GM21723 (cell line): ENCODE measurements around the gene PET100.

ENCODE experiments used
- ATAC-seq: cut with Tn5 transposase; IDR thresholded peaks from one replicate; pipeline ENCODE4 v1.9.1; 2021; ENCODE audit warnings: mild to moderate bottlenecking, moderate library complexity; ENCODE audit not compliant: unreplicated experiment

Gene PET100

DNA sequence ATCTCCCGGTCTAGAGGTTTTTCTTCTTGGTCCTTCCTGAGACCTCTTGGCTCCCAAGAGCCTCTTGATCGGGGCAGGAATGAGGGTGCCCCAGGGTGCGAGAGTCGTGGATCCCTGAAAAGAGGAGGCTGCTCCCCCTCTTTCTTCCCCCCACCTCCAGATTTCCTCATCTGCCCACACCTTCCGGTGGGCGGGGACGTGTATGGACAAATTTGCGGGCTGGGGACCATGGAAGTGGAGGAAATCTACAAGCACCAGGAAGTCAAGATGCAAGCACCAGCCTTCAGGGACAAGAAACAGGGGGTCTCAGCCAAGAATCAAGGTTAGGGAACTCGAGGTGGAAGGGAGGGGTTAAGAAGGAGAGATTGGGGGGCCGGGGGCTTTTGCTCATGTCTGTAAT, 47.3 kb downstream of the PET100 start, which contains the start of gene MCEMP1:
MCEMP1 (plus strand) TSS at position 237 of the 400 bp plus-strand sequence; CDS start at position 268, 31 bp downstream.
- ATAC-seq = no peak

DNA sequence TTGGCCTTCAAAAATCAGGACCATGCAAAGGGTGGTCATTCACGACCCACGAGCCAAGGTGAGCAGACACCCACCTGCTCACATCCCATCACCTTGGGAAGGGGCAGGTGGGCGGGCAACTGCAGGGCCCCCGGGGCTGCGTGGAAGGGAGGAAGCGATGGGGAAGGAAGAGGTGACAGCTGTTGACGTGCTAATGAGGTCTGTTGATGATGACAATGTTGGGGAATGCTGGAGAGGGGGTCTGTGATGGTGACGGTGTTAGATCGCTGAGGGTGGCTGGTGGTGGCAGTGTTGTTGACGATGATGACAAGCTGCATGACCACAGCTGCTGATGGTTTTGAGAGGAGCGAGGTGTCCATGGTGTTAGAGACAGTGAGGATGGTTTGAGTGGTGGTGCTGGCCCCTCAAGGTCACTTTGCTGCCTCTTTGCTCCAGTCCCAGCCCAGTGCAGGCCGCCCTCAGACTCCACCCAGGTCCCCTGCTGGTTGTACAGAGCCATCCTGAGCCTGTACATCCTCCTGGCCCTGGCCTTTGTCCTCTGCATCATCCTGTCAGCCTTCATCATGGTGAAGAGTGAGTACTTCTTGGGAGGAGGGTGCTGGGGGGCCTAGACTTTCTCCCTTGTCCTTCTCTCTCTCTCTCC, 48.2 kb downstream of the PET100 start:
- ATAC-seq = no peak

DNA sequence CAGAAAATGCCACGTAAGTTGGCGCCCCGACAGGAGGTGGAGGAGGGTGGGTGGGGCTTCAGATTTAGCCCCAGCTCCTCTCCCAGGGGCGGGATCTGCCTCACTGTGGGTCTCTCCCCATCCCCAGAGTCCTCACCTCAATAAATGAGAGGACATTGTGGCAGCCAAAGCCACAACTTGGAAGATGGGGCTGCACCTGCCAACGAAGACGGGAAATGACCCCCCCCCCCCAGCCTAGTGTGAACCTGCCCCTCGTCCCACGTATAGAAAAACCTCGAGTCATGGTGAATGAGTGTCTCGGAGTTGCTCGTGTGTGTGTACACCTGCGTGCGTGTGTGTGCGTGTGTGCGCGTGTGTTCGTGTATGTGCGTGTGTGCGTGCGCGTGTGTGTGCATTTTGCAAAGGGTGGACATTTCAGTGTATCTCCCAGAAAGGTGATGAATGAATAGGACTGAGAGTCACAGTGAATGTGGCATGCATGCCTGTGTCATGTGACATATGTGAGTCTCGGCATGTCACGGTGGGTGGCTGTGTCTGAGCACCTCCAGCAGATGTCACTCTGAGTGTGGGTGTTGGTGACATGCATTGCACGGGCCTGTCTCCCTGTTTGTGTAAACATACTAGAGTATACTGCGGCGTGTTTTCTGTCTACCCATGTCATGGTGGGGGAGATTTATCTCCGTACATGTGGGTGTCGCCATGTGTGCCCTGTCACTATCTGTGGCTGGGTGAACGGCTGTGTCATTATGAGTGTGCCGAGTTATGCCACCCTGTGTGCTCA, 49.6 kb downstream of the PET100 start:
- ATAC-seq = no peak

DNA sequence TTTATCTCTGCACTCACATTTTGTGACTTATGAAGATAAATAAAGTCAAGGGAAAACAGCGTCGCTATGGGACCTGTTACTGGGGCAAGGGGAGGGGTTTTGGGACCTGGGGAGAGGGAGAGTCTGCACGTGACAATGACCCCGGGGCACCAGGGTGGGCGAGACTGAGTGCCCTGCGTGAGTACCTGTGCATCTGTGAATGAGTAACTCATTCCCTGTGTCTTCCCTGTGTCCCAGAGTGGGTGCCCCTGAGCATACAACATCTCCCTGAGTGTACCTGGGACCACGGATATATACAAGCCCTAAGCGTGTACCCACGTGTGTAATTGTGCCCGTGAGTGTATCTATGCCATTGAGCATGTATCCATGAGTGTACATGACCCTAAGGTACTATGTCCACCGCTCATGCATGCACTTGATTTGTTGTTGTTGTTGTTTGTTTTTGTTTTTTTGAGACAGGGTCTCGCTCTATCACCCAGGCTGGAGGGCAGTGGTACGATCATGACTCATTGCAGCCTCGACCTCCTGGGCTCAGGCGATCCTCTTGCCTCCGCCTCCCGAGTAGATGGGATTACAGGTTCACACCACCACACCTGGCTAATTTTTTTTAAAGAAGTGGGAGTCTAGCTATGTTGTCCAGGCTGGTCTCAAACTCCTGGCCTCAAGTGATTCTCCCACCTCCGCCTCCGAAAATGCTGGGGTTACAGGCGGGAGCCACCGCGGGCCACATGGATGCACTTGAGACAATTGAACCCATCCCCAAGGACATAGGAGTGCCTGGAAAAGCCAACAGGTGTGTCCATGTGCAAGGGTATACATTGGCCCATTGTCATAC, 50.4 kb downstream of the PET100 start:
- no peak for ATAC-seq

DNA sequence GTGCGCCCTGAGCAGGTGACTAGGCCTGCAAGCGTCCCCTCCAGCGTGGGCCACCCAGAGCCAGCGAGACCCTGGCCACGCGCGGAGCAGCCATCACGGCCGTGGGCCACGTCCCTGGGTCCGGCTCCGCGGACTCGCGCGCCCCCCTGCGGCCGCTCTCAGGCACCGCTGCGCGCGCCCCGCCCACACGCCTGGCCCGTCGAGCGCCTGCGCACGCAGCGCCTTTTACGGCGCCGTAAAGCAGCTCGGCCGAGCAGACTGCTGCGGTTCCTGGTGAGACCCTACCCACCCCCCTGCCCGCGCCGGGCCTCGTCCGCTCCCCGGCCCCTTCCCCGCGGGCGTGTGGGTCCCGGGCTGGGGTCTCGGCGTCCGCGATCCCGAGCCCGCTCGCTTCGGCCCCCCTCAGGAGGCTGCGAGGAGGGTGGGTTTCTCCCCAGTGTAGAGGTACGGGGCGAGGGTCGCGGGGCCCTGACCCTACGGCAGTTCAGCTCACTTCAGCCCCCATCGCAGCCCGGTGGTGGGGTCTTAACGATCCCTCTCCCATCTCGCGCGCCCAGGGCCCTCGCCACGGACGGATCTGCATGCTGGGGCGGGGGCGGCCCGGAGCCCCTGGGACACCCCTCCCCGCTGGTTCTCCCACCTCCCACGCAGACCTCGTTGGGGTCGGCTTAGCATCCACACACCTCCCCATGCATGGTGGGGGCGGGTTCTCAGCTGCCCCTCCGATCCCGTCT, 51.2 kb downstream of the PET100 start, which contains the start of gene TRAPPC5:
TRAPPC5 (plus strand) TSS at position 228 of the 734 bp plus-strand sequence. CDS start 1,421 bp downstream, outside the sequence.
- ATAC-seq = no peak
